Measurements from ENCODE around the gene FAM72A.
"Not testable (repeated sequence)": the region's sequence is repeated elsewhere in the genome, so short reads cannot be mapped to it uniquely, and the experiment has no call there.

GRCh38 chr1:206221585-206221984, 18.9 kb upstream of the FAM72A start:
- TF ChIP-seq CTCF (IDR thresholded peaks at IDR 0.05; ENCODE audit: borderline replicate concordance, extremely low read depth, low read length, poor library complexity, severe bottlenecking); EZH2 (IDR thresholded peaks at IDR 0.05; ENCODE audit: borderline replicate concordance, low read depth, low read length, severe bottlenecking): not testable (repeated sequence)
